Daoy (cell line): ENCODE data around the gene PTPRN2. TPM values are rescaled to one million over a fixed set of nuclear protein-coding genes. Genes with fewer than 3 reads are reported as not detected.
"Not testable (repeated sequence)": the region's sequence is repeated elsewhere in the genome, so short reads cannot be mapped to it uniquely, and the experiment has no call there.

Experiments
- DNase-seq: peaks from one replicate; pipeline ENCODE4 v3.0.0-alpha.2; 2015; ENCODE audit warnings: low read depth
- total RNA-seq: library from RNA; depleted of rRNA; stranded (reverse); fragments of >200 nt; shearing (Covaris generic); gene quantifications from 2 replicates; pipeline ENCODE4 v1.2.3, GENCODE V29; 2014

Gene PTPRN2
- total RNA-seq, 1 experiment from 2014 or later, result 8.3 TPM

- no peak for DNase-seq
Observed at GRCh38 chr7:158516524-158516923, 71.1 kb downstream of the PTPRN2 start.

DNA sequence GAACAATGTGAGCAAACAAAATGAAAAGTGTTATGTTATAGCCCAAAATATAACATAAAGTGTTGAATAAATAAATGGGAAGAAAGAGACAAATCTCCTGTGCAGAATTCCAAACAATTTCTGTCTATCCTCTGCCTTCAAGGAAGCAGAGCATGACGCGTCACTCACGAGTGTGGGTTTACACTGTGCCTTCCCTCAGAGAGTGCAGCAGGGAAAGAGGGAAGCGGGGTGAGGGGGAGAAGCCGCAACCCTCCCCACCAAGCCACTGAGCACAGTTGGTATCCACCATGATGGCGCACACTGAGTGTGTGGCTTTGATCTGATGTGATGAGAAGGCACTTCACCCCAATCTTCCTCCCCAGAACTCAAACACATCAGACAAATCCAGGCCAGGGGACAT, 74.8 kb downstream of the PTPRN2 start:
- no peak for DNase-seq

DNA sequence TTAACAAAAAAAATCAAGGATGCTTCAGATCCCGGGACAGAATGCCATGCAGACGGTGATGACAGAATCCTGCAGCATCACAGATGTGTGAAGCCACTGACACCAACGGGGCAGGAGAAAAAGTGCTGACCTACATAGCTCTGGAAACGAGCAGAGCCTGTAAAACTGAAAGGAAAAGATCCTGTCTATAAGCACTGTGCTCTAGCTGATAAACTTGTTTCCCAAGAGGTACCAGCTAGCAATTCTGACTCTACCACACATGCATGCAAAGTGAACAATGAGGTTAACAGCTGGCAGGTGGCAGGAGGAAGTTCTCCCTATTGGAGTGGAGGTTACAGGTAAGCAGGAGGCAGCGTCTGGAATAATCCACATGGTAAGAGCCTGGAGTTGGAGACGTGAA, 75.6 kb downstream of the PTPRN2 start:
- no peak for DNase-seq

DNA sequence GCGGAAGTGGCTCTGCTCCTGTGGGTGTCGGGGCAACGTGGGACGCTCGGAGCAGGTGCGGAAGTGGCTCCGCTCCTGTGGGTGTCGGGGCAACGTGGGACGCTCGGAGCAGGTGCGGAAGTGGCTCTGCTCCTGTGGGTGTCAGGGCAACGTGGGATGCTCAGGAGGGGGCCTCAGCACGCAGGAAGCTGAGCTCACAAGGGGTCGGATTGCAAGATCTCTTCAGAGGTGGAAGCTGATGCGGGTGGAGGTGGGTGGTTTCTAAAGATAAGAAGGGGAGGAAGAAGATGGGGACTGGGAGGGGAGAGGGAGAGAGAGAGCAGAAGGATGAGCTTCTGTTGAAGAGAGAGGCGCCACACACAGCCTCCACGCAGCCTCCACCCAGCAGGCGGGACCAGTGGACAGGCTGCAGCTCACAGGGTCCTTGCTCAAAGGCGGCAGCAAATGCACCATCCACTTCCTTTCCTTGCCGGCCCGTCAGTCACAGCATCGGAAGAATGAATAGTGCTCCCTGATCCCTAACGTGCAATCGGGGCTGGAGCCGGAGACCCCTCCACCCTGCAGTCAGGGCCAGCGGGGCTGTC, 78.7 kb downstream of the PTPRN2 start:
- DNase-seq, result no peak

DNA sequence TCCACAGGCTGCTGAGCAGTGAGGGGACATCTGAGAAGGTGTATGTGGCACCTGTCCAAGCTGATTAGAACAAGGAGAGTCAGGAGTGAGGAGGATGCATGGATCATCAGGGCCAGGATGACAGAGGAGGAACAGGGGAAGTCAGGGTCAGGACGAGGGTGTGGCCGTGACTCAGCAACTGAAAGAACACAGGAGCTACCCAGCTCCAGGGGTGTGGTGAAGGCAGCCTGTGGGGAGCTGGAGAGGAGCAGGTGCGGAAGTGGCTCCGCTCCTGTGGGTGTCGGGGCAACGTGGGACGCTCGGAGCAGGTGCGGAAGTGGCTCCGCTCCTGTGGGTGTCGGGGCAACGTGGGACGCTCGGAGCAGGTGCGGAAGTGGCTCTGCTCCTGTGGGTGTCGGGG, 79.3 kb downstream of the PTPRN2 start:
- peak; percentile 55 for DNase-seq

GRCh38 chr7:158507917-158508316, 79.7 kb downstream of the PTPRN2 start:
- DNase-seq, result no peak

- not testable (repeated sequence) for DNase-seq
Observed at GRCh38 chr7:158507175-158507574, 80.4 kb downstream of the PTPRN2 start.

DNA sequence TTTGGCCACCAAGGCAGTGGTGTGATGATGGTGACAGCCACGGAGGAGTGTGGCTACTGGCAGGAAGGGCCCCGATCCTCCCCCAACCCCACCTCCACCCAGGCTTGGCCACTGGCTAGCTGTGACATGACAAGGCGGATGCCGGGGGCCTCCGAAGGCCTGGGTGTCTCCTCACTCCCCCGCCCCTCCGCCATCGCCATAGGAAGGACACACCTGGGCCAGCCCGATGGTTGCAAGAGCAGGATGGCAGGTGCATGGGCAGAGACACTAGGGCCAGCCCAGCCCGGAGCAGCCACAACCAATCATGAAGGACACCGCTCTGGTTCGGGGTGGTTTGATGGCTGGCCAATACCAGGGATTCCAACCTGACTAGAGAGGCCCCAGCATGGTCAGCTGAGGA, 81.0 kb downstream of the PTPRN2 start:
- no peak for DNase-seq

DNA sequence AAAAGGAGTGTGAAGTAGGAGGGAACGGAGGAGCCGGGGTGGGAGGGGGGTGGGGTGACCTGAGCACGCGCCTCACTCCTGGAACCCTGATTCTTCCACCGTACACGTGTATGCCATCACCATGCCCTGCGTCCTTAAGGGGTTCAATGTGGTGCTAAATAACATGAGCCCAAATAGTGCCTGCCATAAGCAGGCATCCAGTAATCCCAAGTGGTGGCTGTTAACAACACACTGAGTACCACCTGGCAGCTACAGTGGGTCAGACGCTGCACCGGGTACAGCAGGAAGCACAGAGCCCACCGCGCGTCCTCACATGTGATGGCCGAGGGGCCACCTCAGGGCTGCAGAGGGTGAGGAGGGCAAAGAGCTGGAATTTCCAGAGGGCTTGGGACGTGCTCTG, 81.9 kb downstream of the PTPRN2 start:
- DNase-seq, result no peak

GRCh38 chr7:158502068-158502750, 85.4 kb downstream of the PTPRN2 start:
- DNase-seq, result no peak

DNA sequence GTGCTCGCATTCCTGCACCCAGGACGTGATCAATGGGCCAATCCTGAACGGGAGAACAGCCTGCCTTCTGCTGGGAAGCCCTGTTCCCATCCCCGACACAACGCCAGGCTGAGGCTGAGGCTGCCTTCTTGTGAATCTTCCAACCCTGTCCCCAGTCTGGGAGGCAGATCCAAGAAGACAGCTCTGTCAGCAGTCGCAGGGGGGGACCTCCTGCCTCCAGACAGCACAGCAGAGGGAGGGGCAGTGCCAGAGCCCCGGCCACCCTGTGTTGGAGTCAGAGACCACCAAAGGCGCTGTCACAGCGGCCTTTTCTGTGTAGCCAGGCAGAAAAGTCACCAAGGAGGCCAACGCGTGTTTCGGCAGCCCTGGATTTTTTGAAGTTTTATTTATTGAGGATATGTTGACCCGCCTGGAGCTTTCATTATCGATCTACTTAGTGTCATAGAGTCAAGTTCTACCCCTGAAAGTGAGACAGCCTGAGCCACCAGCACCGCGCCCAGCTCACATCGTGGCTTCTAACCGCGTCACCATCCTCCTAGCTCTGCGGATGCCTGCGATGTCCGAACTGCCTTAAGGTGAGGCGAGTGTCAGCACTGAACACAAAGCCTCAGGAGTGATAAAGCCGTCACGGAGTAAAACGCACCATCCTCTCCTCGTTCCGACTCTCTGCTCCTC, 86.1 kb downstream of the PTPRN2 start:
- DNase-seq, result no peak

GRCh38 chr7:158500651-158501052, 87.0 kb downstream of the PTPRN2 start:
- DNase-seq, result peak; percentile 23

- peak; percentile 36 for DNase-seq
Observed at GRCh38 chr7:158499082-158499455, 88.6 kb downstream of the PTPRN2 start.

GRCh38 chr7:158498443-158499081, 89.1 kb downstream of the PTPRN2 start:
- no peak for DNase-seq

GRCh38 chr7:158497627-158498026, 90.0 kb downstream of the PTPRN2 start:
- no peak for DNase-seq

DNA sequence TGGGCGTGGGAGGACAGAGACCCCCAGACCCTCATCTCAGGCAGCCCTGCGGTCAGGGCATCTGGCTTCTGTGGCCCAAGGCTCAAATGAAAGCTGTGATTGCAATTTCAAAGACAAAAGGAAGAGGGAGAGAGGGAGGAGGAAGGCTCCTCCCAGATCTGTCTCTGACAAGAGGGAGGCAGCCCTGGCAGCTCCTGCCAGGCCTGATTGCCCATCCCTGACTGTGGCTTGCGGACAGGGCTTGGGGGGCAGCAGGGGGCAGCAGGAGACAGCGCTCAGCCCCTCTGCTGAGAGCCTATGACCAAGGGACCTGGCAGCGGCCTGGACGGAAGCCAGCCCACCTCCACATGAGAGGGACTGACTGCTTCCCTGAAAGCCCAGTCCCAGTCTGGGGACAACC, 91.8 kb downstream of the PTPRN2 start:
- peak; percentile 84 for DNase-seq

DNA sequence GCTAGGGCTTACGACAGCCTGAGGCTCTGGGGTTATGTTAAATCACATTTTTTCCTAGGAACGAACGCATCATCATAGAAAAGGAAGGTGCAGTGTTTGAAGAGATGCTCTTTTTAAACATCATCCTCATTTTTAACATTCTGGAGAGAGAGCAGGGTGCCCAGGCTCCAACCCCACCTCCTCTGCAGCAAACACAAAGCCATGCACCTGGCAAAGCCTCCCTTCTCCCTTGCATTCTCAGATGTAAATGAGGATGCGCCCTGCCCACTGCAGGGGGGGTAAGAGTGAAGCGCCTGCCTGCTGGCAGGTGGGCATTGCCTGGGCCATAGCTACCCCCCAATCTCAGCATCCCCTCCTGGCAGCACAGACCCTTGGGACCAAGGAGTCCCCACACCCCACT, 92.4 kb downstream of the PTPRN2 start:
- no peak for DNase-seq

DNA sequence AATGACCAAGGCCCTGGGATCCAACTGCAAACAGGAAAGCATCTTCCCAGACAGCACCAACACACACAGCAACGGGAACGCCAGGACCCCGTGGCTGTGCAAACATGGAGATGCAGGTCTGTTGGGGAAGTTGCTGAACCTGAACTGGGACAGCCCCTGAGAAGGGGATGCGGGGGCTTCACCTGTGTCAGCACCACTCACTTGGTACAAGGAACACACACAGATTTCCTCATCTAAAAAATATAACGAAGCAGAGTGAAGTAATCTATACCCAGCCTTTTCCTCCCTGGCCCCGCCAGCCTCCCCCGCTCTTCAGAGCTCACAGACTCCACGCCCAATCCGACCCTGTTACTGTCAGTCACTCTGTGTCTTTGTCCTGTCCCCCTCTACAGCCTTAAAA, 93.0 kb downstream of the PTPRN2 start:
- no peak for DNase-seq

GRCh38 chr7:158494162-158494586, 93.4 kb downstream of the PTPRN2 start:
- peak; percentile 43 for DNase-seq

DNA sequence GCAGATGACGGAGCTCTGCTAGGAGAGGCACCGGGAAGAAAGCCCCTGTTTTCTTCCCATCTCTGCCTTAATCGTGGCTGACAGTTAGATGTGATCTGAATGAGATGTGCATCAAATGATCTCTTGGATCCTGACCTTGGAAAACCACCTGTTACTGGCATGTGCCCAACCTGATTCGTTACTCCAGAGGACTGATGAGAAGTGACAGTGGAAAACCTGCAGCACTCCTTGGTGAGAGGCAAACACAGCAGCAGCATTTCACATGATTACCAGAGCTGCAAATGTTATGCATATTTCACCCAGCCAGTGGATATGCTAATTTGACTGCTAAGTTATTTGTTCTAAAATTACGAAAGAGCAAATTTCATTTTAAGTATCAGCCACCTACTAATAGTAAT, 95.3 kb downstream of the PTPRN2 start:
- DNase-seq, result no peak

DNA sequence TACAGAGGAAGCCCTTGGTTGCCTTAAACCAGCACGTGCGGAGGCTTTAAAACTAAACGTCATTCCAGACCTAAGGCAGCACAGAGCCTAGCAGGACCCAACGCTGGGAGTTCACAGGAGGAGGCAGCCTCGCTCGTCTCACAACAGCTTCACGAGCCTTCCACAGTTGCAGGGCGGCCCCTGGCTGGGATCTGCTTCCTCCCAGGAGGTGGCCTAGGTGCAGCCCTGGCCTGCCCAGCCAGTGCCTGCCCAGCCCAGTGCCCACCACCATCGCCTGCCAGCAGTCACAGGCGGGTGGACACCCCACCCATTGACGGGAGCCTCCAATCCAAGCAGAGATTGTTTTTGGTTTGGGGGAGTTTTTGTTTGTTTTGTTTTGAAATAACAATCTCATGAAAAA, 96.5 kb downstream of the PTPRN2 start:
- DNase-seq, result no peak

- no peak for DNase-seq
Observed at GRCh38 chr7:158490171-158490782, 97.3 kb downstream of the PTPRN2 start.
